ENCODE measurements around the gene SIRT7. TPM values are rescaled to one million over a fixed set of nuclear protein-coding genes. Genes with fewer than 3 reads are reported as not detected.

SIRT7 gene
- polyA plus RNA-seq, 1 of the 3 experiments (the other 2 are of a cell fraction) = 32.6 TPM

DNA sequence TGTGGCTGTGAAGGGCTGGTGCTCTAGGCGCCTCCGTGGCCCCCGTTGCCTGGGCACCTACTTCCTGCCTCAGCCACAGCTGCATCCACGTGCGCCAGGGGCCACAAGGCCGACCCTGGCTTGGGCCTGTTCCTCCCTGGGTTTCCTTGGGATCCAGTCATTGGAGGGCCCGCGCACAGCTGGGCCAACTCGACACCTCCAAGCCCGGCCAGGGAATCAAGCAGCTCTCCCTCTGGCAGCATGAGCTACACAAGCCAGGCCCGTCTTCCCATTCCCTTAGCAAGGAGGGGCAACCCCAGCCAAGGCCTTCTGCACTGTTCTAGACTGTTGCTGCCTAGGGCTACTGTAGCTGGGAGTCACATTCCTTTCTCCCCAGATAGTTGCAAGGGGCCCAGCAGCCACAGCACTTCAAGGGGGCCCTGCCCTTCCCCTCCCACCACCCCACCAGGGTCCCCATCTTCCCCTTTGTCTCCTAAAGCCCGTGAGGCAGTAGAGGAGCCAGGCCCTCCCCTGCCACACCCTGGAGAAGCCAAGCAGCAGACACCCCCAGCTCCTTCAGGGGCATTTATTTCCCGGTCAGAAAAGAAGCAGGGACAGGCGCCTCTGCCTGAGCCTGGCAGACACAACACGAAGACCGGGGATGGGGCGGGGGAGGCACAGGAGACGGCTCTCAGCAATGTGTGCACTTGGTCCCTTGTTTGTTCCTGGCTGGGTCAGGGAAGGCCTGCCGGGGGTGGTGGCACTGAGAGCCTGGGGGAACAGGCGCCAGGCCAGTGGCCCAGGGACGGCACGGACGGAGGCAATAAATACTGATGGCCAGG lies 50.6 kb downstream of the SIRT7 start (continued):
- TF ChIP-seq, protein P1, sequence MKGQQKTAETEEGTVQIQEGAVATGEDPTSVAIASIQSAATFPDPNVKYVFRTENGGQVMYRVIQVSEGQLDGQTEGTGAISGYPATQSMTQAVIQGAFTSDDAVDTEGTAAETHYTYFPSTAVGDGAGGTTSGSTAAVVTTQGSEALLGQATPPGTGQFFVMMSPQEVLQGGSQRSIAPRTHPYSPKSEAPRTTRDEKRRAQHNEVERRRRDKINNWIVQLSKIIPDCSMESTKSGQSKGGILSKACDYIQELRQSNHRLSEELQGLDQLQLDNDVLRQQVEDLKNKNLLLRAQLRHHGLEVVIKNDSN (IDR thresholded peaks at IDR 0.05; ENCODE audit: borderline replicate concordance, low read depth) = no peak
- TF ChIP-seq MAX (IDR thresholded peaks at IDR 0.05; ENCODE audit: low read depth) (peak; percentile 52), EP300 (IDR thresholded peaks at IDR 0.05; ENCODE audit: borderline replicate concordance in 1 of 2, low read depth in 1 of 2, low read length in 1 of 2) (0 out of 4 replicates have a peak, but pooled peaks of 1 of the 2 experiments have one; percentile 6), RFX5 (IDR thresholded peaks at IDR 0.05; ENCODE audit: low read length) (no peak), USF2 (IDR thresholded peaks at IDR 0.05; ENCODE audit: borderline replicate concordance, low read depth, low read length) (no peak), MXI1 (IDR thresholded peaks at IDR 0.05; ENCODE audit: low read depth, low read length) (no peak), ELF1 (IDR thresholded peaks at IDR 0.05) (peak; percentile 28), GABPA (IDR thresholded peaks at IDR 0.05; ENCODE audit: low read depth) (peak; percentile 7; the same call in 1 of the 2 replicates), FOSL2 (IDR thresholded peaks at IDR 0.05; ENCODE audit: borderline replicate concordance, low read depth) (peak; percentile 25; the same call in 1 of the 2 replicates), NFIC (IDR thresholded peaks at IDR 0.05; ENCODE audit: borderline replicate concordance) (0 out of 2 replicates have a peak, but pooled peaks have one; percentile 9), RCOR1 (IDR thresholded peaks at IDR 0.05; ENCODE audit: low read length) (no peak), JUND (IDR thresholded peaks at IDR 0.05) (peak; percentile 35), YY1 (IDR thresholded peaks at IDR 0.05; ENCODE audit: low read depth) (no peak), CTCF (IDR thresholded peaks at IDR 0.05) (no peak)
- TF ChIP-seq, protein P2, sequence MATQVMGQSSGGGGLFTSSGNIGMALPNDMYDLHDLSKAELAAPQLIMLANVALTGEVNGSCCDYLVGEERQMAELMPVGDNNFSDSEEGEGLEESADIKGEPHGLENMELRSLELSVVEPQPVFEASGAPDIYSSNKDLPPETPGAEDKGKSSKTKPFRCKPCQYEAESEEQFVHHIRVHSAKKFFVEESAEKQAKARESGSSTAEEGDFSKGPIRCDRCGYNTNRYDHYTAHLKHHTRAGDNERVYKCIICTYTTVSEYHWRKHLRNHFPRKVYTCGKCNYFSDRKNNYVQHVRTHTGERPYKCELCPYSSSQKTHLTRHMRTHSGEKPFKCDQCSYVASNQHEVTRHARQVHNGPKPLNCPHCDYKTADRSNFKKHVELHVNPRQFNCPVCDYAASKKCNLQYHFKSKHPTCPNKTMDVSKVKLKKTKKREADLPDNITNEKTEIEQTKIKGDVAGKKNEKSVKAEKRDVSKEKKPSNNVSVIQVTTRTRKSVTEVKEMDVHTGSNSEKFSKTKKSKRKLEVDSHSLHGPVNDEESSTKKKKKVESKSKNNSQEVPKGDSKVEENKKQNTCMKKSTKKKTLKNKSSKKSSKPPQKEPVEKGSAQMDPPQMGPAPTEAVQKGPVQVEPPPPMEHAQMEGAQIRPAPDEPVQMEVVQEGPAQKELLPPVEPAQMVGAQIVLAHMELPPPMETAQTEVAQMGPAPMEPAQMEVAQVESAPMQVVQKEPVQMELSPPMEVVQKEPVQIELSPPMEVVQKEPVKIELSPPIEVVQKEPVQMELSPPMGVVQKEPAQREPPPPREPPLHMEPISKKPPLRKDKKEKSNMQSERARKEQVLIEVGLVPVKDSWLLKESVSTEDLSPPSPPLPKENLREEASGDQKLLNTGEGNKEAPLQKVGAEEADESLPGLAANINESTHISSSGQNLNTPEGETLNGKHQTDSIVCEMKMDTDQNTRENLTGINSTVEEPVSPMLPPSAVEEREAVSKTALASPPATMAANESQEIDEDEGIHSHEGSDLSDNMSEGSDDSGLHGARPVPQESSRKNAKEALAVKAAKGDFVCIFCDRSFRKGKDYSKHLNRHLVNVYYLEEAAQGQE (IDR thresholded peaks at IDR 0.05; ENCODE audit: low read depth, low read length) = no peak
